Ascending aorta (tissue), 2 donors: Measurements from ENCODE around the gene NFKBIE. TPM values are rescaled to one million over a fixed set of nuclear protein-coding genes. Genes with fewer than 3 reads are reported as not detected.

ENCODE experiments used
- DNase-seq, 2 donors: peaks; one replicate each; pipeline ENCODE4 v3.0.0-alpha.2; 2019; ENCODE audit warnings: low spot score in 2 of 2
- H3K27ac ChIP-seq, 2 donors: fragments of 200-600 bp; sonication (generic); one replicate each; pipeline ENCODE4 v1.5.1; 2016 to 2017; ENCODE audit warnings: mild to moderate bottlenecking in 1 of 2
- H3K27me3 ChIP-seq: fragments of 200-600 bp; sonication (generic); one replicate; pipeline ENCODE4 v1.5.1; 2017
- H3K36me3 ChIP-seq, 2 donors: fragments of 200-600 bp; sonication (generic); one replicate each; pipeline ENCODE4 v1.5.1; 2016
- H3K4me1 ChIP-seq, 2 donors: fragments of 200-600 bp; sonication (generic); one replicate each; pipeline ENCODE4 v1.5.1; 2016 to 2017; ENCODE audit warnings: mild to moderate bottlenecking in 1 of 2
- H3K4me3 ChIP-seq, 2 donors: fragments of 200-600 bp; sonication (generic); one replicate each; pipeline ENCODE4 v1.5.1; 2016 to 2017; ENCODE audit warnings: mild to moderate bottlenecking in 1 of 2
- H3K9me3 ChIP-seq, 2 donors: fragments of 200-600 bp; sonication (generic); one replicate each; pipeline ENCODE4 v1.5.1; 2016
- intact Hi-C: fragments of 100-400 bp; cut with DNase I; formaldehyde crosslinking; loops from one replicate; pipeline ENCODE4 v1.15.1; 2023
- total RNA-seq: library from RNA; depleted of rRNA; stranded (reverse); fragments of >200 nt; gene quantifications from one replicate; pipeline ENCODE4 v1.1.0, GENCODE V29; 2016
- TF ChIP-seq, protein P1 (sequence below), 3 experiments: fragments of 200-600 bp in 2 of 3; fragments of 450-650 bp in 1 of 3; sonication (generic) in 2 of 3; IDR thresholded peaks; one replicate each; pipeline ENCODE4 v1.5.1; 2016 to 2019; ENCODE audit warnings: antibody characterized with exemption in 3 of 3, mild to moderate bottlenecking in 1 of 3, moderate library complexity in 1 of 3

Gene NFKBIE
- total RNA-seq, 1 donor from 2014 or later, result 1.9 TPM

DNA sequence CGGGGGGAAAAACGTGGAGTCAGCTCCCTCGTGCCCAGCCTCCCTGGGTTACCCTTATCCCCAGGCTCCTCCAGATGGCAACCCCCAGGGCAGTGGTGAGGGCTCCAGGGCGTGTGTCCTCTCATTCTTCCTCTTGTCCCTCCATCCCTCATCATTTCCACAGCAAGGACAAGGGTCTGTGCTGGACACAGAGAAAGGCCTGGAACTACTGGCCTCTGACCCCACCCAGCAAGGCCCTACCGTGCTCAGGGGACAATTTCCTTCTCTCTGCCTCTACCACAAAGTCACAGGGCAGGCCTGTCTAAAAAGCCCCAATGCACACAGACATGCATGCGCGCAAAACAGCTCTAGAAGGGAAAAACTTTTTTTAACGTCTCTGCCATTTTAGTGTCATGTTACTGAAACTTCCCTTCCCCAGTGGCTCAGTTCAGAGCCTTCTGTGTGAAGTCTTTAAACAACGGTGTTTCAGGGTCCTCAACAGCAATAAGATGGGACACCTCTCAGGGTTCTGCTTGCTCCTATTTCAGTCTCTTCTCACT is 7.0 kb downstream of the NFKBIE start:
- Histone ChIP-seq H3K9me3 (no peaks in the 10 kb centered on the region), H3K4me3 (no peak overlapping the region), H3K27ac (no peak overlapping the region), H3K27me3 (no peaks in the 10 kb centered on the region), H3K36me3 (peaks cover 17 to 18% of the 10 kb centered on the region in 2 donors), H3K4me1 (peaks cover 6 to 24% of the 10 kb centered on the region in 2 donors)
- DNase-seq, result no peak
- intact Hi-C loops, result no loop called here
- TF ChIP-seq, protein P1, sequence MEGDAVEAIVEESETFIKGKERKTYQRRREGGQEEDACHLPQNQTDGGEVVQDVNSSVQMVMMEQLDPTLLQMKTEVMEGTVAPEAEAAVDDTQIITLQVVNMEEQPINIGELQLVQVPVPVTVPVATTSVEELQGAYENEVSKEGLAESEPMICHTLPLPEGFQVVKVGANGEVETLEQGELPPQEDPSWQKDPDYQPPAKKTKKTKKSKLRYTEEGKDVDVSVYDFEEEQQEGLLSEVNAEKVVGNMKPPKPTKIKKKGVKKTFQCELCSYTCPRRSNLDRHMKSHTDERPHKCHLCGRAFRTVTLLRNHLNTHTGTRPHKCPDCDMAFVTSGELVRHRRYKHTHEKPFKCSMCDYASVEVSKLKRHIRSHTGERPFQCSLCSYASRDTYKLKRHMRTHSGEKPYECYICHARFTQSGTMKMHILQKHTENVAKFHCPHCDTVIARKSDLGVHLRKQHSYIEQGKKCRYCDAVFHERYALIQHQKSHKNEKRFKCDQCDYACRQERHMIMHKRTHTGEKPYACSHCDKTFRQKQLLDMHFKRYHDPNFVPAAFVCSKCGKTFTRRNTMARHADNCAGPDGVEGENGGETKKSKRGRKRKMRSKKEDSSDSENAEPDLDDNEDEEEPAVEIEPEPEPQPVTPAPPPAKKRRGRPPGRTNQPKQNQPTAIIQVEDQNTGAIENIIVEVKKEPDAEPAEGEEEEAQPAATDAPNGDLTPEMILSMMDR (IDR thresholded peaks at IDR 0.05), result no peak

DNA sequence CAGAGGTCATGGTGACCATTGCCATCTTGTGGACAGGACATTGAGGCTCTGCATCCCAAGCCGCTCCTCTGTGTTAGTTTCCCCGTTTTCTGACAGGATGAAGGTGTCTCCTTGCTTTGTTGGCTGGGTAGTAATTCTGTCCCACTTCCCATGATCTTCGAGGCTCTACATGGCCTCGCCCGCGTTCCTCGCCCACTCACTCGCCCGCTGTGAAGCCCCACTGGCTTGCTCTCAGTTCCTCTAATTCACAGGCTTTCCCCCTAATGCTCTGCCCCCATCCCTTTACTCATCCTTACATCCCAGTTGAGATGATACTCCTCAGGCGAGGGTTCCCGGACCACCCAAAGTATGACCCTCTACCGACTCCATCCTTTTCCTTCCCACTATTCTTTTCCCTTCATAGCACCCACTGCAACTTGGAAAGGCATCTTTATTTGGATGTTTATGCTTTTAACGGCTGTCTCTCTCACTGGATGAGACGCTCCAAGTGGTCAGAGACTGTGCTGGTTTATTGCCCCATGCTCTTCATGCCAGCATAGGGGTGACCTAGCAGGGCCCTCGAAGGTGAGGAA is 7.5 kb downstream of the NFKBIE start:
- H3K9me3 ChIP-seq, result no peaks in the 10 kb centered on the region
- TF ChIP-seq, protein P1 (IDR thresholded peaks at IDR 0.05), result no peak
- H3K4me3 ChIP-seq, result peak overlapping the region; percentile 77 to 79
- intact Hi-C loops, result loop anchor here (1.0 to 2.0 kb wide), 3 partner anchors 19 to 86 kb away; partner anchors contain the start of gene SLC29A1
- peak overlapping the region; percentile 73 to 87 for H3K27ac ChIP-seq
- H3K27me3 ChIP-seq, result no peaks in the 10 kb centered on the region
- no peak for DNase-seq
- H3K4me1 ChIP-seq, result peaks cover under 1 to 19% of the 10 kb centered on the region in 2 donors
- H3K36me3 ChIP-seq, result peaks cover 23 to 24% of the 10 kb centered on the region in 2 donors

DNA sequence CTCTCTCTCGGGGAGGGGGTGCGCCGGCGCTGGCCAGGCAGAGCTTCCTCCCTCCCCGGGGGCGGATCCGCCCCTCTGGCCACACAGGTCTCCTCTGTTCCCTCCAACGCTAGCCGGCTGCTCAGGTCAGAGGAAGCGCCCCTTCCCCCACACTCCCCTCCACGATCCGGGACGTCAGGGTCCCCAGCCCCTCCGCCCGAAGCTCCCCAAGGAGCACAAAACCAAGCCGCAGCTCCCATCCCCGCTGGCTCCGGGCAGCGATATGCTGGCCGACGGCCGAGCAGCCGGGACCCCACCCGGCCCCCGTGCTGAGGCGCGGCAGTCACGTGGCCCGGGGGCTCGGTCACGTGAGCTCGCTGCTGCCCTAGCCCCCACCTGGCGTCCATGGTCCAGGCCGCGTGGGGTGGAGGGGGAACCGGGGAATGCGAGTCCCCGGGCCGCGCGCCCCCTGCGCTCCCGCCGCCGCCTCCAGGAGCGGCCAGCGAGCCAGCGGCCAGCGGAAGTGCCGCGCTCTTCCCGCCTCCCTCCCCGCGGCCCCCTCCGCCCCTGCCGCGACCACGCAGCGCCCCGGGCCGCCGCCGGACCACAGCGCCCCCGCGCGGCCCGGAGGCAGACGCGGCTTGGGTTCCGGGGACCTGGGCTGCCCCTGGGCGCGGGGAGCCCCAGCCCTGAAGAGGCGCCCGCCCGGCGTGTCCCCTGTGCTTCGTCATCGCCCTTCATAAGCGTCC is 8.2 kb downstream of the NFKBIE start, which contains the start of gene SLC35B2:
TSS of gene SLC35B2 (minus strand) at position 504 of the 728 bp plus-strand sequence. CDS start at position 386, 118 bp downstream.
- H3K27ac ChIP-seq, result peak within 1 kb of the TSS; percentile 73 to 87
- intact Hi-C loops, result loop anchor here (1.0 to 2.0 kb wide), 3 partner anchors 18 to 85 kb away; partner anchors contain the start of gene SLC29A1
- peaks cover 0 to 13% of the 10 kb centered on the region in 2 donors for H3K4me1 ChIP-seq
- H3K36me3 ChIP-seq, result peaks cover 29 to 30% of the 10 kb centered on the region in 2 donors
- H3K9me3 ChIP-seq, result no peaks in the 10 kb centered on the region
- TF ChIP-seq, protein P1 (IDR thresholded peaks at IDR 0.05), result peak in 2 of 3 experiments; percentile 51 to 93
- peak in 1 of 2 donors; percentile 81 for DNase-seq
- H3K4me3 ChIP-seq, result peak within 1 kb of the TSS; percentile 77 to 79
- H3K27me3 ChIP-seq, result no peaks in the 10 kb centered on the region

DNA sequence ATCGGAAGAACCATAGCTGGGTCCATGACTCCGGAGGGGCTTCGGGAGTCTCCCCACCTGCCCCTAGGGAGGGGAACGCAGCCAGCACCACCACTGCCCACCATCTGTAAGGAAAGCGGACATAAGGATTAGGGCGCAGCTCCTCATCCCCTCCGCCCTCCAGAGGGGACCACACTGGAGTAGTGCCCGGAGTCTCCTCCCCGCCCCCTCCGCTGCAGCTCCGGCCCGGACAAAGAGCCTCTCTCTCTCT is 8.7 kb downstream of the NFKBIE start:
- TF ChIP-seq, protein P1 (IDR thresholded peaks at IDR 0.05), result no peak
- H3K27ac ChIP-seq, result peak overlapping the region; percentile 73 to 87
- peaks cover 34 to 35% of the 10 kb centered on the region in 2 donors for H3K36me3 ChIP-seq
- DNase-seq, result no peak
- H3K9me3 ChIP-seq, result no peaks in the 10 kb centered on the region
- no peaks in the 10 kb centered on the region for H3K27me3 ChIP-seq
- intact Hi-C loops, result loop anchor here (1.0 to 2.0 kb wide), 3 partner anchors 18 to 84 kb away; partner anchors contain the start of gene SLC29A1
- peaks cover 0 to 12% of the 10 kb centered on the region in 2 donors for H3K4me1 ChIP-seq
- peak overlapping the region; percentile 77 to 79 for H3K4me3 ChIP-seq

DNA sequence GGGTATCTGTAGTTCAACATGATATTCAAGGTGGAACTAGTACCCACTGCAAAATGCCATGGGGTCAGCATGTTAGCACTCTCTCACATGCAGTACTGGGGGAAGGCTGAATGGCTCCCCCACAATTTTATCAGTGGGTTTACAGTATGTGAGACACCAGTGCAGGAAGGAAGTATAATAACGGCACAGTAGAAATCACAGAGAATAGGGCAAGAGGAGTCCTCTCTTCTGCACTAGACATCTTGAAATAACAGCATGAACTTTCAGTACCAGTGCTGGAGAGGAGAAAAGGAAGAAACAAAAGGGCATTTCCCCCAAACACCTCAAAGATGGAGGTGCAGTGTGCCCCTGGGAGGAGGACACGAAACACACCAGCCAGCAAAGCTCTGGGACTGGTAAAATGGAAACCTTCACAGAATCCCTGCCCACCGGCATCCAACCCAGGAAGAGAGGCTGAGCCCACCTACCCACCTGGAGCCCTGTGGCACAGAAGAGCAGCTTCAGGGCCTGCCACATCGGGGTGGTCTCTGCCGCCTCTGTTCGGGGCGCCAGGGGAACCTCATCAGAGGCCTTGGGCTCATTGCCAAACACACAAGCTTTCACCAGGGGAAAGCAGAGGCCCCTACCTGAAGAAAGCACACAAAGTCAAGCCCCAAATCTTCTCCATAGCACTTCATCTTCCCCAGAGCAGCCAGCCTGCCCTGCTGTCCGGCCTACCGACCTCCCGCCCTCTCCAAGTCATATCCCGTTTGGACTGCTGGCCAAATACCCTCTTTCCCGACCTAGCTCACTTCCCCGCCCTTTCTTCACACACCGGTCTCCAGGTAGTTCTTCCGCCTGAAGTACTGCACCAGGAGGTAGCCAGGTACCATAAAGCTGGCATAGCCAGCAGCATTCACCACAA is 9.2 kb downstream of the NFKBIE start:
- intact Hi-C loops, result loop anchor here (2.0 kb wide), 2 partner anchors 17 to 33 kb away; partner anchors contain the start of gene SLC29A1
- H3K4me3 ChIP-seq, result peak overlapping the region; percentile 77 to 79
- DNase-seq, result no peak
- H3K27ac ChIP-seq, result peak overlapping the region; percentile 73 to 87
- peaks cover 0 to 17% of the 10 kb centered on the region in 2 donors for H3K4me1 ChIP-seq
- no peaks in the 10 kb centered on the region for H3K27me3 ChIP-seq
- H3K36me3 ChIP-seq, result peaks cover 40 to 41% of the 10 kb centered on the region in 2 donors
- TF ChIP-seq, protein P1 (IDR thresholded peaks at IDR 0.05), result no peak
- H3K9me3 ChIP-seq, result no peaks in the 10 kb centered on the region
